Activated CD4-positive, alpha-beta T cell treated with anti-CD3 and anti-CD28 coated beads, Interleukin-2, Interleukin-4, amounts not matched to agents 100 ng/mL and 50 ng/mL, durations not matched to agents 16 hours and 8 hours (primary cell): Measurements from ENCODE around the gene TLR2.
A peak's percentile ranks its signal among the peaks of the same experiment; 100 is the strongest.

Experiments
- DNase-seq: peaks from one replicate; pipeline ENCODE4 v3.0.0-alpha.2; 2020; ENCODE audit warnings: low spot score

TLR2 gene

GRCh38 chr4:153684182-153684970 lies at the start of gene TLR2:
TSS of gene TLR2 (plus strand) at chr4:153684280. CDS start at chr4:153702908, 18,628 bp downstream.
- peak; percentile 9 for DNase-seq

- no peak for DNase-seq
Observed at GRCh38 chr4:153634738-153635353, 49.2 kb upstream of the TLR2 start.

GRCh38 chr4:153635846-153636245 lies 48.2 kb upstream of the TLR2 start:
- DNase-seq: no peak

- DNase-seq: no peak
Observed at GRCh38 chr4:153637201-153637600, 46.9 kb upstream of the TLR2 start.

- no peak for DNase-seq
Observed at GRCh38 chr4:153638011-153638410, 46.1 kb upstream of the TLR2 start.

- DNase-seq: no peak
Observed at GRCh38 chr4:153638999-153639398, 45.1 kb upstream of the TLR2 start.

- DNase-seq: no peak
Observed at GRCh38 chr4:153639833-153640802, 44.0 kb upstream of the TLR2 start.

- no peak for DNase-seq
Observed at GRCh38 chr4:153641532-153641931, 42.5 kb upstream of the TLR2 start.

GRCh38 chr4:153643406-153644383 lies 40.4 kb upstream of the TLR2 start:
- peak; percentile 70 for DNase-seq

GRCh38 chr4:153645183-153645582 lies 38.9 kb upstream of the TLR2 start:
- peak; percentile 28 for DNase-seq

GRCh38 chr4:153646261-153646660 lies 37.8 kb upstream of the TLR2 start:
- no peak for DNase-seq

GRCh38 chr4:153646978-153647377 lies 37.1 kb upstream of the TLR2 start:
- no peak for DNase-seq

- DNase-seq: no peak
Observed at GRCh38 chr4:153647975-153648374, 36.1 kb upstream of the TLR2 start.

- DNase-seq: peak; percentile 22
Observed at GRCh38 chr4:153649572-153649991, 34.5 kb upstream of the TLR2 start.

GRCh38 chr4:153651116-153651515 lies 33.0 kb upstream of the TLR2 start:
- no peak for DNase-seq

GRCh38 chr4:153651587-153651986 lies 32.5 kb upstream of the TLR2 start:
- peak; percentile 50 for DNase-seq

GRCh38 chr4:153652051-153652784 lies 31.9 kb upstream of the TLR2 start:
- DNase-seq: no peak

GRCh38 chr4:153655002-153655541 lies 29.0 kb upstream of the TLR2 start:
- DNase-seq: no peak

- no peak for DNase-seq
Observed at GRCh38 chr4:153655928-153656327, 28.2 kb upstream of the TLR2 start.

GRCh38 chr4:153661215-153661822 lies 22.8 kb upstream of the TLR2 start:
- no peak for DNase-seq
